Measurements from ENCODE around the gene TRPV3.
"Not testable (repeated sequence)": the region's sequence is repeated elsewhere in the genome, so short reads cannot be mapped to it uniquely, and the experiment has no call there.

TRPV3 gene

DNA sequence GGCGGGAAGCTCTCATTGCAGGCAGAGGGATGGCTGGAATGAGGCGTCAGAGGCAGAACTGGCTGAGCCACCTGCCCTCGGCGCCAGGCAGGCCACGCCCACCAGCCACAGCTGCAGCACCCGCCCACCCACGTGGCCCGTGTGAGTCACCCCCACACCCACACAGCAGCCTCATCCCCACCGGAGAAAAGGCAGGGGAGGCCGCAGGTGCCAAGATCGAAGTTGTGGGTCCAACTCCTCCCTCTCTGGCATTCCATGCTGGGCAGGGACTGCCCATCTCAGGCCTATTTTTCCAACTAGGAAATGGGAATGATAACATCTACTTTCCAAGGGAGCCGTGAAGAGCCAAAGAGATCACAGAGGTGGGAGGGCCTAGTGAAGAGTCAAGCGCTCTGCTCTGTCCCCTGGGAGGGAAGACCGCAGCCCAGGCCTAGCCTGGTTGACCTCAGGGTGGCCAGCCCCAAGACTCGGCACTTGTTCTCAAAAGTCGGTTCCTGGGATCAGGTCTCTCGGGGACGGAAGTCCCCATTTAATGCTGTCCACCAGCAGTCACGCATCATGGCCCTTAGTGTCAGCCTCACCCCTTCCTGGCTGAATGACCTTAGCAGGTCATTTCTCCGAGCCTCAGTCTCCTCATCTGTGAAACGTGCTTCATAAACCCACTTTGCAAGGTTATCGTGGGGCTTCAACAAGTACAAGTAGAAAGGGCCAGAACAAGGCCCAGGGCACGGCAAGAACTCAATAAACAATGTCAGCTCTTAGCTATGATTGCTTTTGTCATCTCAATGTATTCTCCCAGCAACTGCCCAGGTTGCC is at the start of gene TRPV3:
Gene TRPV3, minus strand, starts transcription at position 45 of the 816 bp plus-strand sequence. CDS start 2,962 bp downstream, outside the sequence.
- no peak for DNase-seq

DNA sequence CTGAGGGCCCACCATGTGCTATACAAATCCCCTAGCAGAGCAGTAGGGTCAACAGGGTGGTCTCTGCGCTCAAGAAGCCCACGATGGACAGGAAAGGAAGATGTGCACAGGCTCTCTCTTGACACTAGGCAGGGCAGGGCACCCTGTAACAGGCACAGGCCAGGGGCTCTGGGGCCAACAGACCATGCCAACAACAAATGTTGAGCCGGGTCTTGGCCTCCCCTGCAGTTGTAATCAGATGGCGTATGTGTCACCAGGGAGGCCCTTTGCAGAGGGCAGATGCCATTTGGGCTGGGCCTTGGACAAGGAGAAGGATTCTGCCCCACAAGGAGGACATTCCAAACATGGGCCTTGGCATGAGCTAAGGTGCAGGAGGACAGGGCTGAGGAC is 46.3 kb upstream of the TRPV3 start:
- no peak for DNase-seq

DNA sequence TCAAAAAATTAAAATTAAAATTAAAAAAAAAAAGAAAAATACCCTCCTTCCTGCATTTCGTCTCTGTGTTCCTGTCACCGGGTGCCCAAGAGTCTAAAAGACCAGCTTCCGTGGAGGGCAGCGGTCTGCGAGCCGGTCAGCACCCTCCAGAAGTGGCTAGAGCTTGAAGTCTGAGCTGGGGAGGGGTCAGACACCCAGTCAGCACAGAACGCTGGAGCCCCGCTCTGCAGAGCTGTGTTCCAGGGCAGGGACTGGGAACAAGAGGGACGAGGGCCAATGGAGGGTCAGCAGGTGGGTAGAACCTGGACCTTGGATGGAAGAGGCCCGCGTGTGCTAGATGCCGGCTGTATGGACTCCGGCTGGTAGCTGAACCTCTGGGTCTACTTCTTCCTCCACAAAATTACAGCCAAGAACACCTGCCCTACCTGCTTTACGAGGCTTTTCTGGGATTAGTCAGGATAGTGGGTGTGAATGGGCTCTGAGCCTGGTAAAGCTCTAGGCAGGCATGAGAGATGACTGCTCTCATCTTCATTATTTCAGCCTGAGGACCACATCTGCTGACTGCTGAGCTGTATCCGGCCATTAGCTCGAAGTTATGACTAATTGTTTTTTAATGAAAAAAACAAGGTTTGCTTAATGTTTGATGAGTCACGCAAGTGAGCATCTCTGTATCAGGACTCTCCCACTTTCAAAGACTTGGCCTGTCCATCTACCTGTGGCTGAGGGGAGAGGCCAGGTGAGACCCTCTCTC is 45.7 kb upstream of the TRPV3 start:
- DNase-seq = no peak

DNA sequence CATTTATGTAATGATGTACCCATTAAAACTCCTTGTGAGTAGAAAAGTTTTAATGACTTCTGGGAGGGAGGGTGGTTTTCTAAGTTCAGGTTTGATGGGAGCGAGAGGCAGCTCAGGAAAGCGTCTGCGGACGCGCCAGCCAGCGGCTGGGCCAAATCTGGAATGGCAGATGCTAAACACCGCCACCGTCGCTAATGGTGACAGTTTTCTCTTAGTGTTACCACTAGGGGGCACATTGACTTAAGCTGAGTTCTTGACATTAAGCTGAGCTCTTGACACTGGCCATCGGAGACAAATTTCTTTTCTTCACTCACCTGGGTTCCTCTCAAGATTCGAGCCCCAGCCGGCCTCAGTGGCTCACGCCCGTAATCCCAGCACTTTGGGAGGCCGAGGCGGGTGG is 44.9 kb upstream of the TRPV3 start:
- no peak for DNase-seq

DNA sequence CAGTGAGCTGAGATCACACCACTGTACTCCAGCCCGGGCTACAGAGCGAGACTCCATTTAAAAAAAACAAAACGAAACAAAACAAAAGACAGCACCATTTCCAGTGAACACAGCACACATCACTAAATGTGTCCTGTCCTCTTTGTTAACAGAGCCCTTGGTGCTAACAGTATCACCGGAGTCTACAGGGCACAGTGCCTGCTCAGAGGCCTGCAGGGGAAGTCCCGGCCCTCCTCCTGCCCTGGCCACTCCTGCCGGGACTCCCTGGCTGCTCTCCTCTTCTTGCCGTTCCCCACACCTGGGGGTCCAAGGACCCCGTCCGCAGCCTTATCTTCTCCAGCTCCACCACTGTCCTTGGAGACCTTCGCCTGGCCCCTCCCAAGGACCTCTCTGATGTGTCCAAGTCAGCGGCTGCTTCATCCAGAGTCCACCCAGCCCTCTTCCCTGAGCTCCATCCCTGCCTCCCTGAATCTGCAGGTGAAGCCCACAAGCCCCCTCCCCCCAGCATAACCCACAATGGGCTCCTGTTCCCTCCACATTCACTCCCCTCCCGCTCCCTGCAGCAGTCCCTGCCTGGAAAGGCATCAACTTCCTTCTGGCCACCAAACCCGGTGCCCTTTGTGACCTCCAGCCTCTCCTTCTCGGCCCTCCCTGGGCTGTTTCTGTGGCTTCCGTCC is 43.1 kb upstream of the TRPV3 start:
- DNase-seq = no peak

DNA sequence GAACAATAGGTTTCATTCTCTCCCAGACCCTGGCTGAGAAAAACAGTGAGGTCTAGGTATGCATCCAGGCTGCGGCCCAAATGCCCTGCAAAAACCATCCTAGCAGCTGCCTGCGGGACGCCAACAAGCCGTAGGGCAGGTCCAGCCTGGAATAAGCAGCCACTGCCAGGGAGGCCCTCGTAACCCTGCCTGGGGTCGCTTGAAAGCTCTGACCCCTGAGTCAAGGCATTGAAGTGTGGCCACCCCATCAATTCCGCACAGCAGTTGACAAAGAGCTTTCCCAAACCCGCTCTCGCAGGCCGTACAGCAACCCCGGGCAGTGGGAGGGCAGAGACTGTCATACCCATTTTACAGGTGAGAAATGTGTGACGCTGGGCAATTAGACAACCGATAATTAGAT is 40.5 kb upstream of the TRPV3 start:
- no peak for DNase-seq

DNA sequence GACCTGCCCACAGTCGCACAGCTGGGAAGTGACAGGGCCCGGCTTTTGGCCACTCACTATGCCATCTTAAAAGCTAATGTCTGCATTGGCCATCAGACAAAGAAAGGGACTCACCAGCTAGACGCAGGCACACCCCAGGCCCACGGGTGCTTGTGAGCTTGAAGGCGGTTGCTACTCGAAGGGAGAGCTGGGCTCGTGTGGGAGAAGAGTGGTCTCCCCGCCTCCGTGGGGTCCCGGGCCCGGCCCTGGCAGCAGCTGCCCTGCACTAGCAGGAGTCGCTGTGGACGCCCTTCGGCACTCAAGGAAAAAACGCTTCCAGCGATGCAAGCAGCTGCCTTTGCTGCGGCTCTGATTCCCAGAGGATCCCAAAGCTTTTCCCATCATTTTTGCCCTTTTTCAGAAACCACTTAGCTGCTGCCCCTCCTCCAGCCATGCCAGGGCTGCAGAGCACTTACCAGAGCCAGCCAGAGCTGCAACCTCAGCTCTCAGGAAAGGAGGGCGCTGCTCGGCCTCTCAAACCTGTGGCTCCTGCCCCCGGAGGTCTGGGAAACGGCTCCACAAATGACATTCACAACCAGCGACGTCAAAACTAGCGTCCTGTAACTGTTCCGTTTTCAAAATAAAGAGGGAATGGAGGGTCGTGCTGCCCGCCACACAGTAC is 39.3 kb upstream of the TRPV3 start:
- DNase-seq = no peak

DNA sequence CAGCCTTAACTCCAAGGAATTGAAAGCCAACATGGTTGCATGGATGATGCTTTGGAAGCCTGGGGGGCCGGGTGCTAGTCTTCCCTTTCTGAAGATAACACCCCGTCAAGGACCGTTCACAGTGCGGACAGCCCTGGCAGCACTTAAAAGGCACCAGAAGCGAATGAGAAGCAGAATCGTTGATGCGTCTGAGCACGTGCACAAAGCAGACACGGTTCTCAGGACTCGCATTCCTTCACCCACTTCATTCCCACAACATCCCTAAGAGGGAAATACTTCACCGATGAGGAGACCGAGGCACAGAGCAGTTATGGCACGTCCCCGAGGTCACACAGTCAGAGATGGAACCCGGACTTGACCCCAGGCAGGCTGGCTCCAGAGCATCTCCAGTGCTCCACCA is 37.4 kb upstream of the TRPV3 start:
- no peak for DNase-seq

DNA sequence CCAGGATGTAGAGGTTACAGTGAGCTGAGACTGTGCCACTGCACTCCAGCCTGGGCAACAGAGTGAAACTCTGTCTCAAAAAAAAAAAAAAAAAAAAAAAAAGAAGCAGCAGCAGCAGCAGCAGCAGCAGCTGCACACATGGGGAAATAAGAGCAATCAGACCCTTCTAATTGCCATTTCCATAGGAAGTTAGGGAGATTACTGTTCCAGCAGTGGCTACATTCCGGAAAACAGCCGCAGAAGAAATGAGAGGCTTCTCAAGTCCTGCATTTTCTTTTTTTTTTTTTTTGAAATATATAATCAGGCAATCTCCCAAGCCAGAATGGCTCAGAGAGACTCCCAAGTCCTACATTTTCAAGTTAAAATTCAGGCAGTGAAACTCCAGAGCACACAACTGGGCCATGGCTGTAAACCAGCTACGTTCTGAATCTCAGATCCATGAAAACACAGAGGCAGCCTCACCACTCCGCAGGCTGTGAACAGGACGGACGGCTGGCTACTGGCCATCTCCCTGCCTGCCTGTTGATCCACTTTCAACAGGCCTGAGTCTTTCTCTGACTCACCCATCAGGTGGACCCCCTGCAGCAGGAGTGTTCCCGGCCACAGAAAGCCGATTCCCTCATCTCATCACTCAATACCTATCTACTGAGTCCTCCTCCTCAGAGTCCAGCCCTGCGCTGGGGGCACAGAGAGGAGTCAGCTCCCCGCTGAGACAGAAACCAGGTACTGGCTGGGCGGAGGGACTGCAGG is 36.6 kb upstream of the TRPV3 start:
- DNase-seq = no peak

DNA sequence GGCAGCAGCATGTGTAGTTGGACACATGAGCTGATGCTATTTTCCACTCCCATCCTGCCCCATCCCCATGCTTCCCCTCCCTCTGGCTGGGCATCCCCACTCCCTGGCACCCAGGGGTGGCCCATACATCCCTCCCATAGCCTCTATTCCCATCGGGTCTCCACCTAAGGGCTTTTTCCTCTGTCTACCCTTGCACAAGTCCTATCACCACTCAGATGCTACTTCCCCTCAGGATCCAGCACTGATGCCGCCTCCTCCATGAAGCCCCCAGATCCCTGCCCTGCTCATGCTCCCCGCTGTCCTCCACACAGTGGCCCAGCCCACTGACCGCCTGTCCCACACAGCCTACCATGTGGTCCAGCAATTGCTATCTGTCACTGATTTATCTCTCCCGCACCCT is 35.8 kb upstream of the TRPV3 start:
- DNase-seq = no peak

DNA sequence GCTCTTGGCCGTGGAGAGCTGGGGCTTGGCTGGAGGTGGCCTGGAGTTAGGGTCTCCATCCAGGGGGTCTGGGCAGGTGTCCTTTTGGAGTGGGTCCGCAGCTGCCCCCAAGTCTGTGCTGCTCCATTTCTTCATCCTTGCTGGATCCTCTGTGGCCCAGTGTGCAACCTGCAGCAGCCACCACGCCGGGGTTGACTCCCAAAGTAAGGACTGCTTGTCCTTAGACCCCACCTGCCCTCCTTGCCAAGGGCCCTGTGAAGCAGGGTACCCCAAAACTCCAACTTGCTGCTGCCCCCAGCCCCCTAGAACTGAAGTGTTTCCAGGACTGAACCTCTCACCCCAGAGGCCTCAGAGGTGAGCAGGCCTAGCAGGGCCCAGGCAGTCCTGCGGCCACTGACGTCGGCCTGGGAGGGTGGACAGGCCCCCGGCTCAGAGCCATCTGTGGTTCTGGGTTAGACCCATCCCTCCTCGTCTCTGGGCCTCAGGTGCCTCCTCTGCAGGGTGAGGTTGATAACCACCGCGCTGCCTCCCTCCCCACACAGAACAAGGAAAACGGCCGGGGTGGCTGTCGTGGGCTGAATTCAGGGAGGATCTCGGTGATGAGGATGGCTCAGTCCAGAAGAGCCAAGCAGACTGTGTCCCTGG is 34.7 kb upstream of the TRPV3 start:
- DNase-seq = no peak

DNA sequence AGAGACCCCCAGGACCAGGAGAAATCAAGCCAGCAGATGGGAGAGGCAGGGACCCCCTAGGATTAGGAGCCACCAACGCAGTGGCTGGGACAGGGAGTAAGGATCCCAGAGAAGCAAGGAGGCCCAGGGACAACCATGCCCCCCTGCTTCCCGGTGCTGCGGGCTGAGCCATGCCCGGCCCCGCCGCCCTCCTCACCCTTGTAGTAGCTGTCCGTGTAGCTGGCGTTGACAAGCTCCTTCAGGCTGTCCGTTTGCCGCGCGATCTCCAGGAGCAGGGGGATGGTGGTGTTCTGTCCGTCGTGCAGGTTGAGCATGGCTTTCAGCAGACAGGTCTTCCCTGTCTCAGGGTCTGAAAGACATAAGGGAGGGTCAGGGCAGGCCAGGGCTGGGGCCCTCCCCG is 33.2 kb upstream of the TRPV3 start:
- DNase-seq = no peak

DNA sequence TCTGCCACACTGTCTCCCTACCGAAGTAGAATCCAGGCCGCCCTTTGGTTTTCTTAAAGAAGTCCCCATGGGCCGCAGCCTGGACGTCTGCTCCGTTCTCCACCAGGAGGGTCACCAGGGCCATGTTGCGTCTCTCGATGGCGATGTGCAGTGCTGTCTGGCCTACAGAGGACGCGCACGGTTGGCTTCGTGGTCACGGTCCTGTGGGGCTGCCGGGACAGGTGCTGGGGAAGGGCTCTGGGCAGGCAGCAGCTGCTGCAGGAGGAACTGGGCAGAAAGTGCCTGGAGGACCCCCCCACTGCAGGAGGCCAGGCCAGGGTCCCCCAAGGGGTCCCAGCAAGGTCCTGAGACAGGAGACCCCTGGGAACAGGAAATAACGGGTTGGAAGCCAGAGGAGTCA is 32.6 kb upstream of the TRPV3 start:
- DNase-seq = no peak

DNA sequence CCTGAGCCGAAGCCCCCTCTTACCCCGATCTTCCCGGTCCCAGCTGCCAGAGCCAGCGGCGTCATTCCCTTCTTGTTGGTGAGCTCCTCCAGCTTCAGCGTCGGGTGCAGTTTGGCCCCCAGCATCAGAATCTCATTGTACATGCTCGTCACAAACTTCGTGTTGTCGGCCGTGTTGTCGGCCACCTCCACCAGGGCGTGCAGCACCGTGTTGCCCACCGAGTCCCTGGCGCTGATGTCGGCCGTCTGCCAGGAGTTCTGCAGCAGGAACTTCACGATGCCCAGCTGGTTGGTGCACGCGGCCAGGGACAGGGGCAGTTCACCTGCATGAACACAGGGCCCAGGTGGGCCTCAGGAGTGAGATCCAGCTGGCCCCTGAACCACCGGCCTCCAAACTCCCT is 32.2 kb upstream of the TRPV3 start:
- no peak for DNase-seq

DNA sequence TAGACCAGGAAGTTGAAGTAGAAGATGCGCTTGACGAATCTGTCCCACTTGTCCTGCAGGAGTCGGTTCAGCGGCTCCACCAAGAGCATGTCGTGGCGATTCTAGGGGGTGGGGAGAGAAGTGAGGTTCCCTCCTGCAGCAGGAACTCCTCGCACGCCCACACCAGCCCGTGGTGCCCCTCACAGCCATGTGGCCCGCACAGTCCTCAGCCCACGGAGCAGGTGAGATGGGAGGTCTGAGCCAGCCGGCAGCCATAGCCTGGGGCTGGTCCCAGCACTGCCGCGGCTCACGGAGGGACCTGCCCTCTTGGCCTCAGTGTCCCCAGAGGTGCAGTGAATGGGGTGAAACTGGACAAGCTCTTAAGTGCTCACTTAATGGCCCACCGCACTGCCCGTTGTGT is 28.2 kb upstream of the TRPV3 start:
- no peak for DNase-seq

DNA sequence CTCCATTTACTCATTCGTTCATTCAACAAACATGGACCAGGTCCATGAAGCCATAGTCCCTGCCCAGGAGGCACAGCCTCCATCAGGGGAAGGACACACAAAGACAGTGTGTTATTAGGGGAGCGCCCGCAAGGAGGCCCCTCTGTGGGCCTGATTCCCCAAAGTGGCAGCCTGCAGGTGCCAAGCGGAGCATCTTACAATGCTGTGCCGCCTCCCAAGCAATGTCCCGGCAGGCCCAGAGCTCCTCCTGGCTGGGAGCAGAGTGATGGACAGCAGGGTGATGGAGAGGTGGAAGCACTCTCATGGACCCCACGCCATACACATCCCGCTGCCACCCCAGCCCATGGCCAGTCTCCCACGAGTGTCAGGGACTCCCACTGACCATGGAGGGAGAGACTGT is 25.8 kb upstream of the TRPV3 start:
- no peak for DNase-seq

DNA sequence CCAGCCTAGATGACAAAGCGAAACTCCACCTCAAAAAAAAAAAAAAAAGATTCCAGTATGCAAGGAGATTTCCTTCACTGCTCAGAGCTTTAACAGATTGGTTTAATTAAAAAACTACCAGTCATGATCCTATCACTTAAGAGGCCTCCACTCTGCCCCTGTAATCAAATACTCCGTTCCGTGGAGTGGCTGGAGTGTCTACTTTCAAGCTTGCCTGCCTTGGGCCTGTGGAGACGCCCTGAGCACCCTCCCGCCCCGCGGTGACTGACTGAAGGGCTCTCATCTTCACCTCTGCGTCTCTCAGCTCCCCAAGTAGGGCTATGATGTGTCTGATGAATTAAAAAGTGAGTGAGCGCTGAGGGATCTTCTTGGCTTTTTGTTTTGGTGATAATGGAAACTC is 25.3 kb upstream of the TRPV3 start:
- DNase-seq = peak; percentile 19

DNA sequence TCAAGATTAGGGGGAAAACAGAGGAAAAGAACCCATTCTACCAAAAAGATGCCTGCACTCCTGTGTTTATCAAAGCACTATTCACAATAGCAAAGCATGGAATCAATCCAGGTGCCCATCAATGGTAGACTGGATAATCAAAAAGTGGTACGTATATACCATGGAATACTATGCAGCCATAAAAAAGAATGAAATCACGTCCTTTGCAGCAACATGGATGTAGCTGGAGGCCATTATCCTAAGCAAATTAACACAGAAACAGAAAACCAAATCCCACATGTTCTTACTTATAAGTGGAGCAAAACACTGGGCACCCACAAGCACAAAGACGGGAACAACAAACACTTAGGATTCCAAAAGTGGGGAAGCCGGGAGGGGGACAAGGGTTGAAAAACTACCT is 21.1 kb upstream of the TRPV3 start:
- not testable (repeated sequence) for DNase-seq

DNA sequence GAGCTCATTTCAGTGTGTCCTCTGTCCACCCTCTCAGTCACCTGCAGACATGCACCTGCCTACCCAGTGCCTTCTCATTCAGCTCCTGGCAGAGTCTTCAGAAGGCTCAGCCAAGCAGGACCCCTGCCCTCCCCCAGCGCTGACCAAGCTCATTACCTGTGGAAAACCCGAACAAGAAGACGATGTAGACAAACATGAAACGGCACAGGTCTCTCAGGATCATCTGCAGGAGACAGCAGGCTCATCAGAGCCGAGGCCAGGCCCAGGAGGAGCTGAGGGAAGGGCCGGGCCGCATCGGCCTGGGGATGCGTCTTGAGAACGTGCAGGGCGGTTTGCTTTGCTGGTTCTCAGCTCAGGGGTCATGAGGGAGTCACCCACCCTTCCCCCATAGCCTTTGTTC is 19.4 kb upstream of the TRPV3 start:
- DNase-seq = no peak

DNA sequence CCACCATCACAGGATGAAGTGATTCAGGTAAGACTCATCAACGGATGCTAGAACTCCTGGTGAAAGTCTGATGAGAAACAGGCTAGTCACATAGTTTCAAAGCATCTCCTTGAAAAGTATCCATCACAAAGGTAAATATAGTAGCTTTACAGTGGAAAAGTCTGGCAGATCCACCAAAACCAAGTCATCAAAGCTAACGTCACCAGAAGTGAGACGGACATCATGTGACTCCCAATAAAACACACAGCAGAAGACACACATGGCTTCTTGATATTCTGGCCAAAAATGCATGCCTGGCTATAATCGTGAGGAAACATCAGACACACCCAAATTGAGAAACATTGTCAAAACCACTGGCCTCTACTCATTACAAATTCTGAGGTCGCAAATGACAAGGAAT is 17.9 kb upstream of the TRPV3 start:
- no peak for DNase-seq

DNA sequence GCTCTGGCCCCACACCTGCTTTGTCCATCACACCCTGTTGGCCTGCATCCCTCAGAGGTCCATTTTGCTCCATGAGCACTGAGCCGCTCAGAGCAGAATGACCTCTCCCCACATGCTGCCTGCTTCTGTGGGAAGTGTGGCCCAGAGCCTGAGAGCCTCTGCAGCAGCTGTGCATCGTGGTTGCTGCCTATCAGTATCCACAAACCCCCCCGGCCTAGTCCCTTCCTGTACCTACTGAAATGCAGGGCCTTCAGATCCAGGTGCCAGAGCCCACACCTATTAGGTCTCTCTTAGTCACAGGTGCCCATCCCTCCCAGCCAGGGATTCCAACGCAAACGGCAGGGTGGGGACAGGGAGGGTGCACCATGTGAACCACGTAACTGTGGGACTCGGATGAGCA is 16.6 kb upstream of the TRPV3 start:
- no peak for DNase-seq
